ENCODE results near the gene TTC7B.
A peak's percentile ranks its signal among the peaks of the same experiment; 100 is the strongest.

TTC7B gene

DNA sequence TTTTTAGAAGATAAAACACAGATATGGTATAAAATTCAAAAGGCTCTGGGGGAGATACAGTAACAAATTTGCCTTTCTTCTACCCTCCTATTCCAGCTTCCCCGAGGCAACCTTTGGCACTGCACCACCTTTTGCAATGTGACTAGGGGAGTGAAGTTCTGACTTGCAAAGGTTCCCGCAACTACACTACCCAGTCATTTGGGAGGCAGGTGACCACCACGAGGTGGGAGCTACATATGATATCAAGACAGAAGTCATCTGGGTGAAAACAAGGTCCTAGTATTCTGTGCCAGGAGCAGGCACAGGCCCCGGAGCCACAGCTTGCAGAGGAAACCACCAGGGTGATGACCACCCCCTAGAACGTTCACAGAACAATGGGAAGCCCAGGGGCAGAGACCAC lies 141.5 kb downstream of the TTC7B start:
- no peak for DNase-seq (ENCODE audit: low spot score)

DNA sequence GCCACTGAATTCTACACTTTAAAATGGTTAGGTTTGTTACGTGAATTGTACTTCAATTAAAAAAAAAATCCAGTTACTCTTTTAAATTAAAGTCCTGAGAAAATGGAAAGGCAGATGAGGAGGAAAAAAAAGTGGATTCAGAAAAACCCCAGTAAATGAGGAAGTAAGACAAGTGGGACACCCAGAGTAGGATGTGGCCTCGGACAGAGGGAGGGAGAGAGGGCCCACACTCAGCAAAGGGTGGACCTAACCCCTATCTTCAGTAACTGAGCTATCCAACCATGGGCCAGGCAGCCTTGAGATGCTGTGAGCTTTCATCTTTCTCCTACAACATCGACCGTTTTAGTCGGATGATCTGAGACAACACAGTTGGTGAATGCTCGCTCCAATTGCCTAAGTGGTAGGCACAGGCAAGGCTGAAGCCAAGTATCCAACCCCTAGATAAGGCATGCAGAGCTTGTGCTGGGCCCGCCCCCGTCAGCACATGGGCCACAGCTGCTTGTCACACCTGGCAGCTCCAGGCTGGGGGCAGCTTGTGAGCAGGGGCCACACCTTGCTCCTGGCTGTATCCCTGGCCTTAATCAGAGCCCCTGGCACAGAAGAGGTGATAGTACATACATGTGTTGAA lies 142.1 kb downstream of the TTC7B start:
- DNase-seq (ENCODE audit: low spot score), result no peak

DNA sequence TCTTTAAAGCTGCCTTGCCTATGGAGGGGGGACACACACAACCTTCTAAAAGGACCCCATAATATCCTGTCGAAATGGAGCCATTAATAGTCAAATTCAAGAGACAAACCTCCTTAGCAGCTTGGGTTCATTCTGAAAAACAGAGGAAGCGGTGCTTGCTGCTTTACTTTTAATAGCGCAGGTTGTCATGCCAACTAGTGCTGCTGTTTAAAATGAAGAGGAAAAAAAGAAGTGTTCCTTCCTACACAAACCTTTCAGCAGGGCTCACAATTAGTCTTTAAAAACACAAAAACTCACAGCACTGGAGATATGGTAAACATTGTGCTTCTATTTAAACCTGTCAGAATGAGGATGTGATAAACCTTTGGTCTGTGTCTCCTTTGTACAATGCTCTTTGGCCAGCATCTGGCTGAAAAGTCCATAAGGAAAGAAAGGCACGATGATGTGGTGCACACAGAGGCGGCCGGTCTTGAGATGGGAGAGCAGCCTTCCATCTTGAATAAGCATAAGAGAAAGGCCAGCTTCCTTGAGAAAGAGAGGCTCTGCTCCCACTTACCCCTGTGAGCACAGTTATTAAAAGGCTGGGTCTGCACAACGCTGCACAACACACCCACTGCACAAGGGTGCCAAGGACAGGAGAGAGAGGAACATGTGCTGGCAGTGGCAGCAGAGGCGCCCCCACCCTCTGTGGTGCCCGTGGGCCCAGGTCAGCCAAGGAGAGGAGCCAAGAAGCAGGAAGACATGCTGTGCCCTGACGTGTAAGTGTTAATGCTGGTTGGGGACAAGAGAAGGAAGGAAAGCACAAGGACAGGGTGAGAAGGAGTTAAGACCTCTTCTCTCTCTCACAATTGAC lies 144.6 kb downstream of the TTC7B start:
- DNase-seq (ENCODE audit: low spot score), result no peak

DNA sequence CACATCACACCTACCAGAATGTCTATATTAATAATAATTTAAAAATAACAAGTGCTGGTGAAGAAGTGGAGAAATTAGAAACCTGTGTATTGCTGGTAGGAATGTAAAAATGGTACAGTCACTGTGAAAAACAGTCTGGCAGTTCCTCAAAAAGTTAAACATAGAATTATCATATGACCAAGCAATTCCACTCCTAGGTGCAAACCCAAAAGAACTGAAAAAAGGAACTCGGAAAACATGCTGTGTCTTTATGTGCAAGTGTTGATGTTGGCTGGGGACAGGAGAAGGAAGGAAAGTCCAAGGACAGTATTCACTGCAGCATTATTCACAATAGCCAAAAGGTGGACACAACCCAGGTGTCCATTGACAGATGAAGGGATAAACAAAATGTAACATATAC lies 146.5 kb downstream of the TTC7B start:
- no peak for DNase-seq (ENCODE audit: low spot score)

DNA sequence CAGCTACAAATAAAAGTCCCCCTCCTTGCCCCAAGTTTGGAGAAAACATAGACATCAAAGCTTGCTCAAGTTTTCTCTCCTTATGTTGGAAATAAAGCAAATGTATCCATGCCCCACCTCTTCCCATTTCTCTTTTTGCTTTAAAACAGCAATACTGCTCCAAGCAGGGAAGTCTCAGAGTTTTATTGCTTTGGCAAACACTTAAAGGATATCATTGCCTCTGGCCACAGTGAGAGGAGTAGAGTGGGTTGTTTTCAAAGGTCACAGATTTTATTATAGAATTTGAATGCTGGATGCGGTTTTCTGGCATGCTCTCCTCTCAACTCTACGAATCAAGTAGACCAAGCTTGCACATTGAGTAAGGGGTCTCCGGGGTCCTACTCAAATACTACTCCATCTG lies 149.7 kb downstream of the TTC7B start:
- DNase-seq (ENCODE audit: low spot score), result no peak

DNA sequence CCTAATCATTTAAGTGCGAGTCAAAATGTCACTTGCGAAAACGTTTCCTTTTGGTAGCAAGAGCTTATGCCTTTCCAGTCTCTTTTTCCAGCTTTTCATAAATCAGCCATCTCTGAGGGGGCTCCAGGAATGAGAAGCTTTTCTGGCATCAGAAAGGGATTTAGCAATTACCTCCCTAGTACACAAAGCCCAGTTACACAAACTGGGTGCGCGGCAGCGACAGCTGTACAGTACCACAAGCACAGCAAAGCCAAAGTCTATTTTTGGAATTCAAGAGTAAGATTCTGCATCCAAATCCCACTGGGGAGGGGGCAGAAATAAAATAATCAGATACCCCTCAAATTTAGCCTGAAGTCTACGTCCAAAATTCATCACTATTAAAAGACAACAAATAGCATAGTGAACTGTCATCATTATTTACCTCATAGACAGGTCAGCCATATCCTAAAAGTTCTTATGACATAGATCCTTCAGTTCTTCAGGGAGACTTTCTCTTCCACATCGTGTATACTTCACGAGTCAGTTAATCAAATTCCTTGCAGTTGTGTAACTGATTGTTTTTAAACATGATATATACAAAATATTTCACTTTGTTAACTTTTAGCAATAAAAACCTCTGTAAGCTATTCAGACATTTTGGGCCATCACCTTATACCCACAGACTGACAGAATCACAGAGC lies 150.8 kb downstream of the TTC7B start:
- DNase-seq (ENCODE audit: low spot score), result no peak

DNA sequence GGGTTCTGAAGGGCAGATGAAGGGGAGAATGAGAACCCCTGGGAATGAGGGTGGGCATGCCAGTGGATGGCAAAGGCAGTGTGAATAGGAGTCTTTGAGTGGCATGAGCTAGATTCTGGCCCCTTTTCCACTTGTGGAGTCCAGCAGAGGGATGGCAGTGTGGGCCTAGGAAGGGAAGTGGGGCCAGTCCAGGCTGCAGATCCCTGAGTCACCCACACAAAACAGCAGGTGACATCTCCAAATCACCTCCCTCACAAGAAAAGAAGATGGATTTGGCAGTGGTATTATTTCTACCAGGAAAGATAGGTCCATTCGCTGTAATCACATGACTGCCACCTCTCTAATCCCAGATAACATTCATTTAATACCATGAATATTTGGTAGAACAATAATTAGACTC lies 151.3 kb downstream of the TTC7B start:
- DNase-seq (ENCODE audit: low spot score), result no peak

DNA sequence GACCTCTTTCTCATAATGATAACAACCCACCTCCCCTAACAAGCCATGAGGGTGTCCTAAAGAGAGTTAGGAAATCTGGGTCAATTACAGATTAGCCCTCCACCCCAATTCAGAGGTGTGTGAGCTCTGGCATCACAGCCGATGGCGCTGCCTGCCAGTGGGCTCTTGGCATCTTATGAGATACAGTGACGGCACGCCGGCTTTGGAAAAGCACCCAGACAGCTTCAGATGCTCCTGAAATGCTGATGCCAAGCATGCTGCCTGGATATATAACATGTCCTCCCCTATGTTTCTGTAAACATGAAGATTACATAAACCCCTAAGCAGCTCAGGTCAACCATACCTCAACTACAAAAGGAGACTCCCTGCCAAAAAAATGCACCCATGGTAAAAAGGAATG lies 152.6 kb downstream of the TTC7B start:
- no peak for DNase-seq (ENCODE audit: low spot score)

DNA sequence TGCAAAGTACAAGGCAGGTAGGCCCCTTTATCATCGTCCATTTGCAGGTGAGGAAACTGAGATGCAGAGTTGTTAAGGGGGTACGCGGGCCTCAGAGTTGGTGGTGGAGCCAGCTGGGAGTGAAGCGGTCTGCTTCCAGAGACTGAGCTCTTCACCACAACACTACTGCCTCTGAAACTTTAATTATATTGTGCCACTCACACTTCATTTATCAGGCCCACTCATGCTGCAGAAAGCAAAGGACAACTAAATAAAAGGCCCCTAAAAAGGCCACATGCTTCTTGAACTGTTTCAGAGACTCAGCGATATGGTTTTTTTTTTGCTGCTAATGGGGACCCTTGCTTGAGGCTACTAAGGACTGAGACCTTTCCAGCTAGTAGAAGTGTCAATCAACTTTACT lies 153.1 kb downstream of the TTC7B start:
- no peak for DNase-seq (ENCODE audit: low spot score)

DNA sequence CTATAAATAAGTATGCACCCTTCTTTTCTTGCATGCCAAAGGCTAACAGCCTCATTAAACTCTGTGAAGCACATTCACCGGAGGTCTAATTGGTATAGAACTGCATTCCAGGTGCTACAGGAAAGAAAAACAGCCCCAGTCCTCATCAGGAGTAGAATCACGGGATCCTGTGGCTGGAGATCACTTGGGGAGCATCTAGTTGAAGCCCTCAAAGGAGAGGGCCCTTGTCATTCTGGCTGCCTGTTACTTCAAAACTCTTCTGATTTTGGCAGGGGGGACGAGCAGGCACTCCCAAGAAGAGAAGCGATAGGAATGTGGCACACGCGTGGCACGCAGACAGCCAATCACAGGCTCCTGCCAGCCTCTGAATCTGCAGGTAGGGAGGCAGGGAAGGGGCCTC lies 154.4 kb downstream of the TTC7B start:
- no peak for DNase-seq (ENCODE audit: low spot score)

DNA sequence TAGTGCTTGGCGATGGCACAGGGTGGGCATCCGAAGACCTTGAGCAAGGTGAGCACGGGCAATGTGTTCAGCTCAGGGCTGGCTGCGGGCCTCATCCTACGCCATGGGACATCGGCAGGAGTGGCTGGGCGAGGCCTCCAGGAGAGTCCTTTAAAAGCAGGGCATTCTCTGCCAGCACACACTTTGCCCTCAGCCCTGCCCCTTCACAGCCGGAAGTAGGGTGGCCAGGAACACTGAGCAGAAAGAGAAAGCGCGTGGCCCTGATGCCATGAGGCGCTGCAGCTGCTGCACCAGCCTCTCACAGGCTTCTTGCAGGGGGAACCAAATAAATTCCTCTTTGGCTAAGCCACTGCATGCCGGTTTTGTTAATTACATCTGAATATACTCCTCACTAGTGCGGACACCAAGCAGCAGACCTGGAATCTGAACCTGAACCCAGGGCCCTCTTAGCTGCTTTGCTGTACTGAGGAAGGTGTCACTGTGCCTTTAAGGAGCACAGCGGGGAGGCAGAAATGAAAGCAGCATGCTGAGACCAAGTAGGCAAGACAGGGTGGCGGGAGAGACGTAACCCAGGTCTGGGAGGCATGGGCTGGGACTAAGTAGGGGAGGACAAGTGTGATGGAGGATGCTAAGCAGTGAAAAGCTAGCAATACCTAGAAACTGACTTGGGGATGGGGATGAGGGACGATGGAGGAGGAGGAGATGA lies 155.2 kb downstream of the TTC7B start:
- DNase-seq (ENCODE audit: low spot score), result no peak

DNA sequence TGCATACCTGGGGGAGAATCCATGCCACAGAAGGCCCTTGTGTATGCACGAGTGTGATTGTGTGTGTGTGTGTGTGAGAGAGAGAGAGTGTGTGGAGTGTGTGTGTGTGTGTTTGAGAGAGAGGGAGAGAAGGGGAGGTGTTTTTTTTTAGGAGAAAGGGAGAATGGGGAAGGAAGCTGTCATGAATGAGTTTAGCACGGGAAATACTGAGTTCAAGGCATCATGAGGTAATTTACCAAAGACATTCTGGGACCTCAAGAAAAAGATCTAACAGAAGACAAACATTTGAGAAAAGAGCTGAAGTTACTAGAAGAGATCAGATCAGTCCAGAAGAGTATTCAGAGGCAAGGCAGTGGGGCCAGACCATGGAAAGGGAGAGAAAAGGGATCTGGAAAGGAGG lies 157.1 kb downstream of the TTC7B start:
- DNase-seq (ENCODE audit: low spot score), result no peak

DNA sequence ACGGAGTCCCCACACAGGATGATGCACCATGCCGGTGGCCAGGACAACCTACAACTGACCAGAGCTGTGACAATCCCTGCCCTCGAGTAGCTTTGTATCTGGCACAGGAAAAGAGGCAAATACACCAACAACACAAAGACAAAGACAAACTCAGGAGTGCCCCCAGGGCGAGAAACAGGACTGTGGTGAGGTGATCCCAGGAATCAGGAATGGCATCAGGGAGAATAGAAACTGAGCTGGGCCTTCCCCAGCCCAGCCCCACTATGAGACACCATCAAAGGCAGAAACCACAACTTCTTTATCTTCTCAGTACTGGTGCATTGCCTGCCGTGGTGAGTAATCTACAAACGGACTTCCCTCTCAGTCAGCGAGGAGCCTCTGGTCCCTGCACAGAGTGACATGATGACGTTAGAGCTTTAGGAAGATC lies 157.7 kb downstream of the TTC7B start:
- peak; percentile 55 for DNase-seq (ENCODE audit: low spot score)

DNA sequence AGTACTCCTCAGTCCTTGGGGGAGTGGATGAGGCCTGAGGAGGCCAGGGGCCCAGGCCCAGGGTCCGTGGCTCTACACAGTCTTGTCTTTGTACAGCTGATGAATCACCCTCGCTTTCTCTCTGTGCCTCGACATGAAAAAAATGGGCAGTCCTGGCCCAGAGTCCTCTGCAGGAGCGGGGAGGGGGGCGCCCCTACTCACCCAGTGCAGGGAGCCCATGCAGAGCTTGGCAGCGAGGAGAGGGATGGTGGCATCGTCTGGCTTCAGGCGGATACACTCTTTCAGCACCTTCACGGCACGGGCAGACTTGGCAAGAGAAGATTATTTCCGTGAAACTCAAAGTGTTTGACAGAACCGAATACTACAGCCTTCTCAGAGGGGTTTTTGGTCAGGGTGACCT lies 159.3 kb downstream of the TTC7B start:
- DNase-seq (ENCODE audit: low spot score), result no peak

DNA sequence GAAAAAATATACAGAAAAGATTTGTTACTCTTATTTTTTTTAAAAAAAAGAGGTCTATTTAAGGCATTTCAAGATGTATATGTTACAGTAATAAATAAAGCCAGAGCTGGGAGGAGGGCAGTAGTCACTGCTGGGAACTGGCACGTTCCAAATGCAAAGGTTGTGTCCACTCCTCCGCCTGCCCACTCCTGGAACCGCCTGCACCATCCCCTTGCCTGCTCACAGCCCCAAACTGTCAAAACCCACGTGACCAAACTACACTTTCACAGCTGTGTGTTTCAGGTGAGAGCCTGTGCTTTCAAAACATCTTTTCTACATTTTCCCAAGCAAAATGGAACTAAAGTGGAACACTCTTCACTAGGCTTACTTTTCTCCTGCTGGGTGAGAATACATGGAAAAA lies 160.4 kb downstream of the TTC7B start:
- no peak for DNase-seq (ENCODE audit: low spot score)

DNA sequence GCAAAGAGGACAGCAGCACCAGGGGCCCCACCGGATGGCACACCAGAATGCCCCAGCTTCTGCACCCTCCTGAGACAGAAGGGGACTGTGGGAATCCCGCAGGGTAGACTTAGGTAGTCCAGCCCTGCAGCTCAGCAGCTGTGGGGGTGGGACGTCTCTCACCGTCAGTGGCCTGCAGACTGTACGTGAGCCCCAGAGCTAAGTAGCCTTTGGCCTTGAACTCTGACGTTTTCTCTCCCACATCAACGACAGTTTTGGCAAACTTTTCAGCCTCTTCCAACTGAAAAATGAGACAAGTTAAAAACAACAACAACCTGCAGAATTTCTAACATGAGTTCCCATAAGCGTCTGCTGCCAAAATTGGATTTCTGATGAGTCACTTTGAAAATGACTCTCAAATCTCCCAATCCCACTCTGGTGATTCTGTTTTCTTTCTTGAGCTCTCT lies 161.4 kb downstream of the TTC7B start:
- no peak for DNase-seq (ENCODE audit: low spot score)

DNA sequence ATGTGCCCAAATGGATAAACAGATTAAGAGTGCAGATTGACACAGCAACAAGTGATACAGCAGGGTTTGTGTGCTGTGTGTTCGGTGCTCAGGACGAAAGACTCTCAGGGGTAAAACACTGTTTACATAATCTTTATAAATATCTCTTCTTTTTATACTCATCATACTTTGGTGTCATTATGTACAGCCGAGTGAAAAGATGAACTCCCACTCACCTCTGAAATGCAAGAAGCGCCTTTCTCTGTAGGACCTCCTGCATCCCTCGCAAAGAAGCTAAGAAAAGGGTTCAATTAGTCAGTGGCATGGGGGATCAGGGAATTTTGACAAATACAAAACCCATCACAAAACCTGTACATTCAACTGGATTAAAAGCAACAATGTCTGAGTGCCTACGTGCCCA lies 163.6 kb downstream of the TTC7B start:
- DNase-seq (ENCODE audit: low spot score), result no peak

DNA sequence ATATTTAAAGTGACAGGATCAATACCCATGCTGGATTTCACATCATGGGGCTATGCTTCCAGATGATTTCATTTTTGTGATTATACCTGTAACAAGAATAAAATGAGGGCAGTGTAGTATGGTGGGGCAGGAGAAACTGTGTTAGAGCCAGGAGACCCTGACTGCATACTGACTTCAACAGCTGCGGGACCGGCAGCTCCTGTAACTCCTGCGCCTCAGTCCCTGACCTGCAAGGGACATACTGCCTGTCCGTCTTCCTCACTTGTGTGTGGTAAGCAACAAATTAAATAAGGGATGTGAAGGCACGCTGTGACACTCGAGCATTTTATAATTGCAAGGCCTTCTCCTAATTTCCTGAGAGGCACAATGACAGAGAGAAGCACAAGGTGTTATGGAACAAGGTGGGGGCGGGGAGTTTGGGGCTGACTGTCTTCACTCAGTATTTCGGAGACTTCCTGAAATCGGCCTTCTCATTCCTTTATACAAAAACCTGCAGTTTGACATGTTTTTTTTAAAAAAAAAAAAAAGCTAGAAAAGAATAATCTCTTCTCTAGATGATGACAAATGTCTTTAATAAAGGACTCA lies 164.2 kb downstream of the TTC7B start:
- DNase-seq (ENCODE audit: low spot score), result no peak

DNA sequence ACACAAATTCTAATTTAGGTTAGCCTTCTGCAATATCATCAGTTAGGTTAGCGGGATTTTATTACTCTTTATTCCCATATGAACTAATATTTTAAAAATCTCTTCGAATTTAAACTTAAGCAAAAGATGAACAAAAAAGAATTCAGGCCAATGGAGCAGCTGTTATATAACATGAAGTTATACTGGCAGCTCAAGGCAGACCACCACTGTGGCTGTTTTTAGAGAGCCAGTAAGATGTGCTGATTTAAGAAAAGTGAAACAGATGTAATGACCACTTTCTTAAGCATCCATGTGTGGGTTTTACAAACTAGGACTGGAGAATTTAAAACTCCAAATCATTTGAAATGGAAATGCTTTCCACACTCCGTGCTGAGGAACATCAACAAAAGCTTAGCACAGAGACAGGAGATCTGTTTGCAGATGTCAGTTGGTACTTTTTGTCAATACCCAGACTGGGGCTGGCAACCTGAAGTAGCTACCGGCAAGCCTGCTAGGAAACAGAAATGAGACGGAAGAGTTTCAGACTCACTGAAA lies 164.9 kb downstream of the TTC7B start:
- no peak for DNase-seq (ENCODE audit: low spot score)

DNA sequence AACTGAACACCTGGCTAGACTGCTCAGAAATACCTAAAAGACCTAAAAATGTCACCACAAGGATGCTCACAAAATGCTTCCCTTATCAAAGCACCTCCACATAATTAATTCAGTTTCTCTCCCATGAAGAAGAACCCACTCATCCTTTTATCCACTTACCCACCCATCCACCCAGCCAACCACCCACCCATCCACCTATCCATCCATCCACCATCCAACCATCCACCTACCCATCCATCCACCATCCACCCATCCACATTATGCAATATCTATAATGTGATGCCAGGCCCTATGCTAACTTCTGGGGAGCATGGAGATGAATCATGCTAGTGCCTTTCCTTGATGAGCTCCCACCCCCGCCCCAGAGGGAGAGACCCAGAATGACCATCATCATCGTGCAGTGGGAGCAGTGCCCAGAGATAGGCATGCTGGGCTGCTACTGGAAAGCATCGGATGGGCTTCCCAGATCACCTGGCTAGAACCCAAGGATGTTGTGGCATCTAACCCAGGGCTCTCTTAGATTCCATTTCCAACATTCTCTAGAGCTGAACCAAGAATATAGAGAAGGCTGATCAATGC lies 166.6 kb downstream of the TTC7B start:
- DNase-seq (ENCODE audit: low spot score), result no peak

DNA sequence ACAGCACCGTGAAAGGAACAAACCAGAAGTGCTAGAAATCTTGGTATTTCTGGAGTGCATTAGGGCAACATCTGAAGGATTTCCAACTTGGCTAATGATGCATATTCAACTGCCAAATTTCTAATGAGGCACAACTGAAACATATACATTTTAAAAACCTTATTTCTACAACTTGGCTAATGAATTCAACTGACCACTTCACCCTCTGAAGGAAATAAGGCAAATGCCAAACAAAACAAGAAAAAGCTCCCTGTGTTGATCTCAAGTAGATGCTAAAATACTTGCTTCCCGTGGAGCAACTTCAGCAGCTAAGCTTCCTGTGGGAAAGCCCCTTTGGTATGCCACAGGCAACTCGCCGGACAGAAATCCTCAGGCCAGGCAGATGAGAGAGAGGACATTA lies 167.1 kb downstream of the TTC7B start:
- DNase-seq (ENCODE audit: low spot score), result no peak

DNA sequence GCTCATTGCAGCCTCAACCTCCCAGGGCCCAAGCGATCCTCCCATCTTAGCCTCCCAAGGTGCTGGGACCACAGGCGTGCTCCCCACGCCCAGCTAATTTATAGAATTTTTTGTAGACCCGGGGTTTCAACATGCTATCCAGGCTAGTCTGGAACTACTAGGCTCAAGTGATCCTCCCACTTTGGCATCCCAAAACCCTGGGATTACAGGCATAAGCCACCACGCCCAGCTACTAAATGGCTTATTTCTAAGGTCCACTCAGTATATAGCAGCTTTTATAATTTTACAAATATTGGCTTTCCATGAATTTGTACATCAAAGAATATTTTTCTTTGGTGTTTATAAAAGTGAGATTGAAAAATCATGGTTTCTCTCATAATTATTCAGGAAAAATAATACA lies 167.8 kb downstream of the TTC7B start:
- no peak for DNase-seq (ENCODE audit: low spot score)

Data from AG20443 (cell line).